ENCODE results near the gene ATXN7L1. TPM values are rescaled to one million over a fixed set of nuclear protein-coding genes. Genes with fewer than 3 reads are reported as not detected.
"Not testable (repeated sequence)": the region's sequence is repeated elsewhere in the genome, so short reads cannot be mapped to it uniquely, and the experiment has no call there.

Gene ATXN7L1
- total RNA-seq, 1 donor from 2014 or later, result 2.4 TPM

- no peaks in the 10 kb centered on the region for H3K36me3 ChIP-seq (ENCODE audit: control insufficient read depth, insufficient read depth, low read length)
- FAIRE-seq (no peak), DNase-seq (ENCODE audit: low read depth) (no peak)
- no peak for TF ChIP-seq CTCF (IDR thresholded peaks at IDR 0.05; ENCODE audit: insufficient read depth, low read length, severe bottlenecking)
- H3K4me3 ChIP-seq (ENCODE audit: low read depth, low read length), result no peak overlapping the region
- H3K27me3 ChIP-seq (ENCODE audit: control insufficient read depth, insufficient read depth, low read length), result no peaks in the 10 kb centered on the region
Observed at GRCh38 chr7:105699568-105700236, 176.7 kb downstream of the ATXN7L1 start.

- H3K4me3 ChIP-seq (ENCODE audit: low read depth, low read length), result no peak overlapping the region
- TF ChIP-seq CTCF (IDR thresholded peaks at IDR 0.05; ENCODE audit: insufficient read depth, low read length, severe bottlenecking), result no peak
- no peaks in the 10 kb centered on the region for H3K27me3 ChIP-seq (ENCODE audit: control insufficient read depth, insufficient read depth, low read length)
- DNase-seq (ENCODE audit: low read depth) (no peak), FAIRE-seq (no peak)
- H3K36me3 ChIP-seq (ENCODE audit: control insufficient read depth, insufficient read depth, low read length), result no peaks in the 10 kb centered on the region
Observed at GRCh38 chr7:105698531-105698930, 177.9 kb downstream of the ATXN7L1 start.

- TF ChIP-seq CTCF (IDR thresholded peaks at IDR 0.05; ENCODE audit: insufficient read depth, low read length, severe bottlenecking), result no peak
- no peak for FAIRE-seq
- Histone ChIP-seq H3K4me3 (ENCODE audit: low read depth, low read length) (no peak overlapping the region), H3K36me3 (ENCODE audit: control insufficient read depth, insufficient read depth, low read length) (no peaks in the 10 kb centered on the region), H3K27me3 (ENCODE audit: control insufficient read depth, insufficient read depth, low read length) (no peaks in the 10 kb centered on the region)
- no peak for DNase-seq (ENCODE audit: low read depth)
Observed at GRCh38 chr7:105697753-105698152, 178.6 kb downstream of the ATXN7L1 start.

- FAIRE-seq, result not testable (repeated sequence)
Observed at GRCh38 chr7:105697169-105697568, 179.2 kb downstream of the ATXN7L1 start.

GRCh38 chr7:105693576-105693975, 182.8 kb downstream of the ATXN7L1 start:
- Histone ChIP-seq H3K4me3 (ENCODE audit: low read depth, low read length) (no peak overlapping the region), H3K27me3 (ENCODE audit: control insufficient read depth, insufficient read depth, low read length) (no peaks in the 10 kb centered on the region), H3K36me3 (ENCODE audit: control insufficient read depth, insufficient read depth, low read length) (no peaks in the 10 kb centered on the region)
- no peak for FAIRE-seq
- DNase-seq (ENCODE audit: low read depth), result no peak
- no peak for TF ChIP-seq CTCF (IDR thresholded peaks at IDR 0.05; ENCODE audit: insufficient read depth, low read length, severe bottlenecking)

More at GRCh38 chr7:105697169-105697568, 179.2 kb downstream of the ATXN7L1 start:
- not testable (repeated sequence) for H3K27me3 ChIP-seq (ENCODE audit: control insufficient read depth, insufficient read depth, low read length); H3K36me3 ChIP-seq (ENCODE audit: control insufficient read depth, insufficient read depth, low read length); H3K4me3 ChIP-seq (ENCODE audit: low read depth, low read length); DNase-seq (ENCODE audit: low read depth)

GRCh38 chr7:105691680-105692564, 184.5 kb downstream of the ATXN7L1 start:
- DNase-seq (ENCODE audit: low read depth) (peak; percentile 76), FAIRE-seq (no peak)
- Histone ChIP-seq H3K36me3 (ENCODE audit: control insufficient read depth, insufficient read depth, low read length) (no peaks in the 10 kb centered on the region), H3K27me3 (ENCODE audit: control insufficient read depth, insufficient read depth, low read length) (no peaks in the 10 kb centered on the region), H3K4me3 (ENCODE audit: low read depth, low read length) (peak overlapping the region; percentile 2)
- TF ChIP-seq CTCF (IDR thresholded peaks at IDR 0.05; ENCODE audit: insufficient read depth, low read length, severe bottlenecking), result no peak
